NOMO-1 (cell line): ENCODE data around the gene CA12.
"Not testable (repeated sequence)": the region's sequence is repeated elsewhere in the genome, so short reads cannot be mapped to it uniquely, and the experiment has no call there.

Experiments
- DNase-seq, 2 experiments: peaks; one replicate each; lab custom pipeline; 2025; ENCODE audit not compliant: unreplicated experiment in 2 of 2; lab: John Stamatoyannopoulos, UW

Gene CA12

DNA sequence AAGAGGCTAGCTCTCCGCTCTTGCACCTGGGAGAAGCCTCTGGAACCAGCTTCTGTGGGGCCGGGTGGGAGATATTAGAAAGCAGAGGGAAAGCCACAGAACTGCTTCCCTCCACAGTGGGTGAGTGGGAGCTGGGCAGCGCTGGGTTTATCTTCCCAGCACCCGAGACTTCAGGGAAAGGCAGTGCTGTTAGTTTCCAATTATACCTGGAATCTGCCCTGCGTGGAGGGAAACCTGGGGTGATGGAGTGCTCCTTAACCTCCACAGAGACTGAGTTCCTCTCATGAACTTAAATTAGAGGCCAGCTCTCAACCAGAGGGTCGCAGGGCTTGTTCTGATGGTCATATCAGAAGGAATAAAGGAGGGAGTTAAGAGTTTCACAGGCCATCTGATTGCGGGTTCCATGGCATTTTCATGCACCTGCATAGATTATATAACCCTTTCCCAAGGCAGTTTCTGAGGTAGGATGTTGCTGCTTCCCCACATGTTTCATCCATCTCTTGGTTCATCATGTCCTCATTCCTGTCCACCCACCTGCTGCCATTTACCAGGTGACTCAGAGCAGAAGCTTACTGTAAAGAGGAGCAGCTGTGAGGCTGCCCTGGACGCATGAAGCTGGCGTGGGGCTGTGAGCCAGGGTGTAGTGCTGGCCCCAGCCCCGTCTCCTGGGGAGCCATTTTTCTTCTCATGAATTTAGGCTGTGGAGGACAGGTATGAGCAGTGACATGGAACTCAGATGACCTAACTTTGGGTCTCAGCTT, 42.5 kb downstream of the CA12 start:
- DNase-seq: no peak

DNA sequence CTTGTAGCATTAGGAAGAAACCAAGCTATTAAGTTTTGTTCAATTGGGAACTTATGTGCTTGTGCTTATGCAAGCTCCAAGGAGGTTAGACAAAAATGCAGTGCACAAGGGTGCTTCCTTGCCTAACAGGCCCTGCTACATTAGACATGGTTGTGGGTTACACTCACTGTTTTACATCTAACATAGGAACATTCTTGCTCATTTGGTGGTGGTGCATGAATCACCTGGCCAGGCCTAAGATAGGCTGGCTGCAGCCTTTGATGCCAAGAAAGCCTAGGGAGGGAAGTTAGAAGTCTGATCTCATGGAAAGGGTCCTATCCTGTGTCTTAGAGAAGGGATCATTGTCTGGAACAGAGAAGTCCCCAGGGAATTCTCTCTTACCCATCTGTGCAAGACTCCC, 43.5 kb downstream of the CA12 start:
- DNase-seq: no peak

DNA sequence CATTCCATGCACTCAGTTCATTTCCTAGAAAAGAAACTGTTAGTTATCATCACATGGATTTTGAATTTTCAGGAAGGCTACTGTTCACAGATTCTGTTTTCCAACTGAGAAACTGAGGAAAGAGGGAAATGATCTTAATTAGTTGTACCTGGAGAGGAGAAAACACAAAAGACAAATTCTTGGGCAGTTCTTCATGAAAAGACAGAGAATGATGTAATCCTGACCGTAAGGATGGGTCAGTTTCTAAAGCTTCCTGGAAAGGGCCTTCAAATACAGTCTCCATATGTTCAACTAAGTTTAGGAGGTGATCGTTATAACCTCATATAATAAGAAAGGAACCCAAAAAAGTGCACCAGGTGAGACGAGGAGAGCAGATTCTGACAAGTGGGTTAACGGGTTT, 44.6 kb downstream of the CA12 start:
- no peak for DNase-seq

GRCh38 chr15:63335543-63336240, 46.0 kb downstream of the CA12 start:
- DNase-seq: no peak

GRCh38 chr15:63334821-63335220, 46.8 kb downstream of the CA12 start:
- no peak for DNase-seq

DNA sequence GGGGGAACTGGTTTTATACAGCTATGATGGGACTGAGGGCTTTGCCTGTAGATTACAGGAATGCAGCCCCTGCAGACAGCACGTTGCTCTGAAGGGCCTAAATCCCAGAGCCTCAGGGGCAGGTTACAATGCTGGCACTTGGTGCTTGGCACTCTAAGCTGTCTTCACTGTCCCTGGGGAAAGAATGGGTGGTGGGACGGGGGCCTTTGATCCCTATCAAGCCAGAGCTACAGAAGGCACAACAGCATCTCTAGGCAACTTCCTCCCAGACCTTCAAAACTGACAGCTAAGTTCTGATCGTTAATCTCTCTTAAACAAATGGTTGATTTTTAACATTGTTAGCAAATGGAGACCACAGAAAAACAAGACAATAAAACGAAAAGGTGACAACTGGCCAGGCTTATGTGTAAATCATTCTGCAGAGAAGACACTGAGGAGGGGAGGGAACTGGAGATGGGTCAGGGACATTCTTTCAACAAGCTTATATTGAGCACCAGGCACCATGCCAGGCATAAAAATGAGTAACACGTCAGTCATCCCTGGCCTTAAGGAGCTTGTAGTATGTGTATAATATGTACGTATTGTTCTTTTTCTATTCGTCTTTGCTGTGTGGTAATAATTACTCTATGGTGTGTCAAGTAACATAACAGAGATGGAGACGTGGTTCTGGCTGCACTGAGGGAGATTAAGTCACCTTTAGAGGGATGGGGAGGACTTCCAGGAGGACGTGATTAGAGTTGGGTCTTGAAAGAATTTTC, 49.1 kb downstream of the CA12 start:
- no peak for DNase-seq

DNA sequence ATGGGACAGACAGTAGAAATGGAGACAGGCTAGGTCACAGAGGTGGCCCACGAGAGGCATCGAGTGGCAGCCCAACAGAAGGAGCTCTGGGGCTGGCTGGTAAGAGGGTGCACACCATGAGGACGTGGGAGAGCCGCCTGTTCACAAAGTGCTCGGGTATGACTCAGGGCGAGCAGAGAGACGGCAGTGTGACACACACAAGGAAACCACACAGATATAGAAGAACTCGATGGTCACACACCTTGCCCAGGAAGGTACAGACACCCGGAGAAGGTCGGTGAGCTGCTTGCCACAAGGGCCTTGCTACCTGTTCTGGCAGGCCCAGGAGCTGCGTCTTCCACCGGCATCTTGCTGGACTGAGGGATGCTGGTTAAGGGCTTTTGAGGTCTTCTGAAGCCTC, 50.2 kb downstream of the CA12 start:
- DNase-seq: no peak

DNA sequence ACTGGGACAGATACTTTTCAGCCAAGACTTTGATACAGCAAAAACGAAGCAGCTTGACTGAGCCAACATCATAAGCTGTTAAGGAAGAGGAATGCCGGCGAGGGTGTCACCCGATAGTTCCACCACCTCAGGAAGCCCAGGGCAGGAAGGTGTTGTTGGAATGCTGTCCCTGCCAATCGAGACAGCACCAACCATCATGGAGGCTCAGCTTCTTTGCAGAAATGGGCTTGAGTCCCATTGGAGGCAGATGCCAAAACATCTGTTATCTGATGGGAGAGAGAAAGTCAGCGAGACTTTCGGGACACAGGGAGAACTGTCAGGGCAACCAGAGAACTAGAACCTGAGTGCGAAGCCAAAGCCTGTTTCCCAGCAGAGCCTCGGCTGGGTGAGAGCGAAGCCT, 50.7 kb downstream of the CA12 start:
- DNase-seq: no peak

DNA sequence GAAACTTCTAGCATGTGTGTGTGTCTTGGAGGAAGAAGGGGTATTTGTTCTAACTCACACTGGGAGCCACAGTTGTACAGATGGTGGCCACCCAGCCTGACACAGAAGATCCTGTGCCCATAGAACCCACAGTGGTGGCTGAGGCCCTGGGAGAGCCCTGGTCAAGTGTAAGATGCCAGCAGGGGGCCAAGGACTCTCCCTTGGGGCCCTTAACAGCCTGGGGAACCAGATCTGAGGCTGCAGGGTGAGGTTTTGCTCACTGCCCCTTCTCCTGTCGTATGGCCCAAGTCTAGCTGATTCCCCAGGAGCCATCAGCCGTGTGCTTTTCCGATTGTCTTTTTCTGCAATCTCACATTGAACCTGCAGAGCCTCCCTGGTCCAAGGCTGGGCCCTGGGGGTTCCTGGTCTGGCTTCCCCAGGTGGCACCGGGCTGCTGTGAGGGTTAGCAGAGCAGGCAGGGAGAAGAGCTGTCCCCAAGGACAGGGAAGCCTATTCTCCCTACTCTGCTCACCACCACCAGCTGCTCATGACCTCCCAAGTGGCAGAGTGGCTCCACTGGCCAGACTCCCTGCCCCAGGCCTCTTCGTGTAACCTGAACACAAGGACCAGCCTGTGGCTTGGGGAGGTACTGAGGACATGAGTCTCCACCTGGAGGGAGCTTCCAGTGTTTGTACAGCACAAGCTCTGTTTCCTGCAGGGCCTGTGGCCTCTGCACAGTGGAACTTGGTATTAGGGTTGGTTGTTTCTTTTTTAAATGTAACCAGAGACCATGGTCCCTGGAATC, 51.9 kb downstream of the CA12 start:
- no peak for DNase-seq

DNA sequence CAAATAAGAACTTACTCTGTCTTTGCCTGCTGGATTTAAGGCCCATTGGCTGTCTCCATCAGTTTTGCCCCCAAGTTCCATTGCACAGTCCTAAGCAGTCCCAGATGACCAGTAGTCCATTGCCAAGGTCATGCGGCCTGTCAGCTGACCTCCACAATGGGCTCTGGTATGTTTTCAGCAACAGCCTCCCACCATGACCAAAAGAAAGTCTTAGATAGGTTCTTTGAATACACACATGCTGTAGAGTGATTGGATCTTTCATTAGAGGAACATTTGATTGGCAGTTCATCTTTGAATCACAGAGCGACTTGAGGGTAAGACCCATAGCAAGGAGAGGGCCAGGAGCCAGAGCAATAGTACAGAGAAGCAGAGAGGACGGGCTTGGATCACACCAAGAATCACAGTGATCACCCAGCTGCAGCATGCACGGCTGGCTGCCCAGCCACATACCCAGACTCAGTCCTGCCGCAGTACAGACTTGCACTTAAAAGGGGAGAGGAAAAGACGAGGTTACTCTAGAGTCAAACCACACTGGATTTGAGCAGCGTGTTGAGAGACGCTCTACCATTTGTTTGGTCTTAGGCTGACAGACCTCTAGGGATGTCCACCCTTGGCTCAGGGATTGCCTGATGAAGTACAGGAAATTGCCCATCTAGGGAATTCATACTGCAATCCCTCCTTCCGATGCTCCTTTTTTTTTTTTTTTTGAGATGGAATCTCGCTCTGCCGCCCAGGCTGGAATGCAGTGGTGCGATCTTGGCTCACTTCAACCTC, 53.8 kb downstream of the CA12 start:
- no peak for DNase-seq

GRCh38 chr15:63324770-63325169, 56.9 kb downstream of the CA12 start:
- no peak for DNase-seq

GRCh38 chr15:63323798-63324563, 57.7 kb downstream of the CA12 start:
- no peak for DNase-seq

- DNase-seq: no peak
These were observed 59.1 kb downstream of the CA12 start for GRCh38 chr15:63322541-63322940.

- DNase-seq: no peak
These were observed 60.2 kb downstream of the CA12 start for GRCh38 chr15:63321462-63321861.

DNA sequence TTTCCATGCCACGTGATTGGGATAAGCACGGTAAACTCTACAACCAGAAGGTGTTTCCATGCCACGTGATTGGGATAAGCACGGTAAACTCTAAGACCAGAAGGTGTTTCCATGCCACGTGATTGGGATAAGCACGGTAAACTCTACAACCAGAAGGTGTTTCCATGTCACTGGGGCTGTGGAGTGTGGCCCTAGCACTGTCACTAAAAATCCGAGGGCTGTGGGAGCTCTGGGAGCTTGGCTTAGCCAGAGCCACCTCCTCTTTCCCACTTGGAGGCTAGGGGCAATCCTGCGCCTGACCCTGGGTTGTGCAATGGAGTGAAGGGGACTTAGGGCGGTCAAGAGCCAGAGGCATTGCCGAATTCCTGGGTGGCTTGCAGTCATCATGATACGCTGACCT, 60.7 kb downstream of the CA12 start:
- DNase-seq: not testable (repeated sequence)

DNA sequence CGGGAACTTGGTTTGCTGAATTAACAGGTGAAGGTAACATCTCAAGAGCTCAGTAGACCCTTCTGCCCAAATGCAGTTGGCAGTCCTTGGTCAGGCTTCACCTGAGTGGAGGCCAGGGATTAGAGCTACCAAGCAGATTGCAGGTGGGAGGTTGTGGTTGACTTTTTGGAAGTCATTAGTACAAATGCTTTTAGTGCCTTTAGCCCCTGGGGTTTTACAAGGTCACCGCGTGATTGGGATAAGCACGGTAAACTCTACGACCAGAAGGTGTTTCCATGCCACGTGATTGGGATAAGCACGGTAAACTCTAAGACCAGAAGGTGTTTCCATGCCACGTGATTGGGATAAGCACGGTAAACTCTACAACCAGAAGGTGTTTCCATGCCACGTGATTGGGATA, 61.2 kb downstream of the CA12 start:
- DNase-seq: not testable (repeated sequence)

- no peak for DNase-seq
These were observed 62.6 kb downstream of the CA12 start for GRCh38 chr15:63319065-63319464.

DNA sequence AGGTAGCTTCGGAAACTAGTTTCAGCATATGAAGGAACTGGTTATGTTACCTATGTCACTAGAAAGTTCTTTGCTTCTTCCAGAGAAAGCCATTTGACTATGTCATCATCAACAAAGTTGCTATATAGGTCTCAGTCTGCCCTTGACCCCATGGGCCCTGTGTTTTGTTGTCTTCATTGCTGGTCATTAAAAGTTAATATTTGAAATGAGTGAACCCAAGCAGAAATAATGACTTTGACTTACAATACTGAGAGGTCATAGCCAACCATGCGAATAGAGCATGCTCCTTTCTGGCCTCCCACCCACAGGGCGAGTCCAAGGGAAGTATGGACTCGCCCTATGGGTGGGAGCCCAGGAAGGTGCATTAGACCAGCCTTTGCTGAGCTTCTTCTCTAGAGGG, 63.3 kb downstream of the CA12 start:
- DNase-seq: no peak

DNA sequence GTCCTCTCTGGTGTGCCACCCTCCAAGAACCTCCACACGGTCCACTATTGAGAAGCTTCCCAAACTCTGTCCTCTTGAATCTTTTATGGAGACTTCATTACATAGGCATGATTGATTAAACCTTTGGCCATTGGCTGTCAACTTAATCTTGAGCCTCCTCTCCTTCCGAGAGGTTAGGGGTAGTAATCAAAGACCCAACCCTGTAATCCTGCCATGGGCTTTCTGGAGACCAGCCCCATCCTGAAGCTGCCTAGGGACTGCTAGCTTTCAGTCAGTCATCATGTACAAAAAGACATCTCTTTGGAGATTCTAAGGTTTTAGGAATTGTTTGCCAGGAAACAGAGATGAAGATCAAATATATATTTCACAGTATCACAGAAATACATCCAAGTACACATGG, 67.2 kb downstream of the CA12 start:
- no peak for DNase-seq

DNA sequence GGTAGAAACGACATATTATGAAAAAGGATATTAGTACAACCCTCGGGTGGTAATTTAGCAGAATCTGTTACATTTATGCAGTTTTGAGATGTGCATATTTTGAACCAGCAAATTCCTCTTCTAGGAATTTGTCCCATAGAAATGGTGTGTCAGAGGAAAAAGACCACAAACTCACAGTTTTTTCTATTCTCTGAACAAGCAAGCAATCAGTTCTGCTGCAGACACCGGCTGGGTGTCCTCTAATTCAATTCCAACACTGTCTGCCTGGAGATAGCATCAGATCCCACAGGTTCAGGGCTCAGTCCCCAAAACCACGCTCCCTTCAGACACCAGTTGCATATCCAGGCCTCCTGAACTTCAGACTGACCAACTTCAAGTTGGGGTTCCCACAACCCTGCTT, 67.8 kb downstream of the CA12 start:
- no peak for DNase-seq
